K562 (cell line): ENCODE results near the gene CCDC88C. TPM values are rescaled to one million over a fixed set of nuclear protein-coding genes. Genes with fewer than 3 reads are reported as not detected.
A peak's percentile ranks its signal among the peaks of the same experiment; 100 is the strongest.

Experiments used
- ATAC-seq: fragments of 200-7000 bp; cut with Tn5 transposase; 3 replicates; pipeline ENCODE4 v1.9.1; 2020; ENCODE audit warnings: moderate library complexity
- BruUV-seq: library from RNA; stranded (reverse); fragments of 400-500 nt; replicated peaks from 2 replicates; lab custom pipeline; 2021; lab: Mats Ljungman, UMichigan
- CTCF ChIA-PET: fragments of 300-600 bp; formaldehyde crosslinking; extraction: SDS; loops from one replicate; lab custom pipeline; 2021; ENCODE audit warnings: low intra/inter-chr PET ratio; lab: Yijun Ruan, JAX
- POLR2A ChIA-PET: fragments of 300-600, 350-650 bp; sonication (Branson Sonifier 250); formaldehyde crosslinking; extraction: SDS; loops from one replicate; lab custom pipeline; 2021; ENCODE audit warnings: antibody characterized with exemption, inconsistent platforms; lab: Yijun Ruan, JAX
- DNase-seq, 4 experiments: peaks; one replicate each; pipeline versions ENCODE4 v3.0.0 to v3.0.0-alpha.2; 2011 to 2018; ENCODE audit warnings: low spot score in 3 of 4, mixed read lengths in 3 of 4; ENCODE audit errors: extremely low read depth in 1 of 4
- FAIRE-seq: peaks from 2 replicates; lab custom pipeline; 2011; peaks lifted over from hg19 to GRCh38; lab: Jason Lieb, UNC
- H2AFZ ChIP-seq: 2 replicates; pipeline ENCODE4 v1.6.0; 2011; ENCODE audit warnings: low read depth, low read length, control low read depth, inconsistent platforms
- H3K27ac ChIP-seq: fragments of 200-600 bp; 3 replicates; pipeline ENCODE4 v1.8.0; 2011; ENCODE audit warnings: low read depth, mild to moderate bottlenecking, control low read depth, inconsistent platforms, low read length, moderate library complexity, mixed read lengths; ENCODE audit errors: extremely low read depth
- H3K27me3 ChIP-seq, 2 experiments: fragments of 300-600 bp in 1 of 2; 2 replicates in 1 of 2; 3 replicates in 1 of 2; pipeline versions ENCODE4 v1.6.0 to v1.8.0; 2011; ENCODE audit warnings: inconsistent platforms in 2 of 2, low read length in 2 of 2, mild to moderate bottlenecking in 1 of 2, mixed read lengths in 1 of 2, moderate library complexity in 1 of 2; ENCODE audit not compliant: control insufficient read depth in 2 of 2, insufficient read depth in 2 of 2
- H3K36me3 ChIP-seq: fragments of 300-600 bp; 3 replicates; pipeline ENCODE4 v1.8.0; 2011; ENCODE audit warnings: mild to moderate bottlenecking, low read length, inconsistent platforms; ENCODE audit not compliant: control insufficient read depth, insufficient read depth
- H3K4me1 ChIP-seq, 2 experiments: fragments of 200-600 bp in 1 of 2; replicated peaks in 1 of 2; 2 replicates in 1 of 2; 3 replicates in 1 of 2; pipeline versions ENCODE4 v1.5.1 to v1.8.0; 2011; ENCODE audit warnings: inconsistent platforms in 2 of 2, low read length in 2 of 2, mild to moderate bottlenecking in 1 of 2, mixed read lengths in 1 of 2, moderate library complexity in 1 of 2; ENCODE audit not compliant: control insufficient read depth in 2 of 2, insufficient read depth in 2 of 2
- H3K4me2 ChIP-seq: 2 replicates; pipeline ENCODE4 v1.6.1; 2011; ENCODE audit warnings: low read length, control low read depth, inconsistent platforms, mixed read lengths; ENCODE audit not compliant: insufficient read depth
- H3K4me3 ChIP-seq: fragments of 200-600 bp; sonication (generic), shearing (Covaris generic); 2 replicates; pipeline ENCODE4 v1.5.1; 2016; ENCODE audit warnings: control low read depth, inconsistent platforms
- H3K79me2 ChIP-seq: fragments of 200-600 bp; 3 replicates; pipeline ENCODE4 v1.8.0; 2011; ENCODE audit warnings: low read length, inconsistent platforms; ENCODE audit not compliant: control insufficient read depth, insufficient read depth
- H3K9ac ChIP-seq, 2 experiments: 2 replicates each; pipeline versions ENCODE4 v1.6.0 to v1.6.1; 2011; ENCODE audit warnings: low read depth in 2 of 2, low read length in 2 of 2, control low read depth in 1 of 2, inconsistent platforms in 1 of 2, mild to moderate bottlenecking in 1 of 2, mixed read lengths in 1 of 2; ENCODE audit not compliant: insufficient read depth in 1 of 2
- H3K9me1 ChIP-seq: one replicate; pipeline ENCODE4 v1.6.0; 2011; ENCODE audit warnings: inconsistent platforms, mild to moderate bottlenecking, low read length, moderate library complexity; ENCODE audit not compliant: control insufficient read depth, insufficient read depth
- H3K9me3 ChIP-seq: replicated peaks from 2 replicates; pipeline ENCODE4 v1.5.1; 2011; ENCODE audit warnings: low read depth, low read length, inconsistent platforms; ENCODE audit not compliant: control insufficient read depth, insufficient read depth
- H4K20me1 ChIP-seq: replicated peaks from 2 replicates; pipeline ENCODE4 v1.6.1; 2011; ENCODE audit warnings: low read length, inconsistent platforms, mixed read lengths; ENCODE audit not compliant: control insufficient read depth, insufficient read depth
- CEBPB ChIP-seq: fragments of 450-650 bp; IDR thresholded peaks from 2 replicates; pipeline ENCODE4 v1.6.1; 2016; ENCODE audit warnings: missing genetic modification characterization, missing compliant biosample characterization
- CREM ChIP-seq: IDR thresholded peaks from 2 replicates; pipeline ENCODE4 v1.6.1; 2014; ENCODE audit warnings: antibody characterized with exemption, low read depth
- GABPA ChIP-seq: fragments of 200-800 bp; sonication (Bioruptor generic); conservative IDR thresholded peaks from 2 replicates; pipeline ENCODE4 v1.6.1; 2016; ENCODE audit warnings: low read depth, missing genetic modification characterization, missing compliant biosample characterization
- JUN ChIP-seq, 2 experiments: sonication (generic) in 1 of 2; formaldehyde crosslinking in 1 of 2; IDR thresholded peaks; 2 replicates each; pipeline versions ENCODE4 v1.6.1 to v1.8.0; 2012 to 2022; ENCODE audit warnings: borderline replicate concordance in 2 of 2, mild to moderate bottlenecking in 2 of 2, improper control_type of control experiment in 1 of 2, low read depth in 1 of 2, low read length in 1 of 2, missing genetic modification reagents in 1 of 2
- MCM3 ChIP-seq: fragments of 450-650 bp; IDR thresholded peaks from 2 replicates; pipeline ENCODE4 v1.6.1; 2016
- MCM7 ChIP-seq, 2 experiments: fragments of 450-650 bp; IDR thresholded peaks; 2 replicates each; pipeline ENCODE4 v1.6.1; 2016 to 2018
- NBN ChIP-seq: fragments of 450-650 bp; IDR thresholded peaks from 2 replicates; pipeline ENCODE4 v1.6.1; 2016; ENCODE audit warnings: low read depth, mild to moderate bottlenecking
- POLR2A ChIP-seq: fragments of 450-650 bp; conservative IDR thresholded peaks from 2 replicates; pipeline ENCODE4 v1.6.1; 2016
- PTRF ChIP-seq: fragments of 450-650 bp; IDR thresholded peaks from 2 replicates; pipeline ENCODE4 v1.6.1; 2016; ENCODE audit warnings: mild to moderate bottlenecking, missing genetic modification characterization, missing compliant biosample characterization
- RBM34 ChIP-seq: fragments of 200-400 bp; formaldehyde crosslinking; IDR thresholded peaks from 2 replicates; pipeline ENCODE4 v1.6.1; 2018; ENCODE audit warnings: low read length, borderline replicate concordance; ENCODE audit not compliant: insufficient read depth
- STAT5B ChIP-seq: fragments of 250-450 bp; sonication (Bioruptor Pico); IDR thresholded peaks from 2 replicates; pipeline ENCODE4 v1.8.0; 2021; ENCODE audit warnings: mild to moderate bottlenecking, inconsistent platforms
- XRCC4 ChIP-seq: IDR thresholded peaks from one replicate; pipeline ENCODE4 v1.6.1; 2011; ENCODE audit not compliant: insufficient read depth, insufficient read length; ENCODE audit errors: extremely low read depth
- ZNF699 ChIP-seq: fragments of 250-450 bp; sonication (Bioruptor Pico); IDR thresholded peaks from 2 replicates; pipeline ENCODE4 v1.8.0; 2021; ENCODE audit warnings: mild to moderate bottlenecking, moderate library complexity; ENCODE audit not compliant: insufficient replicate concordance
- WGBS: fragments of 100-300 bp; shearing (Covaris generic); methylation state at CpG from one replicate; pipeline ENCODE4 v1.1.6; 2016; ENCODE audit warnings: low coverage, mixed read lengths; ENCODE audit not compliant: insufficient coverage; ENCODE audit errors: missing lambda C conversion rate; 5-methylcytosine and 5-hydroxymethylcytosine counted together
- in situ Hi-C: fragments of 300-500 bp; cut with MboI; formaldehyde crosslinking; loops from 4 replicates; pipeline ENCODE4 v1.15.0; 2018; ENCODE audit warnings: inconsistent platforms, mixed read lengths
- intact Hi-C: fragments of 100-400 bp; cut with micrococcal nuclease; formaldehyde crosslinking; loops from 2 replicates; pipeline ENCODE4 v1.14.2; 2022
- polyA plus RNA-seq, 8 experiments: library from polyadenylated mRNA; depleted of rRNA in 4 of 8; stranded (reverse) in 5 of 8; unstranded in 3 of 8; fragments of >200 nt; fragmentation: Nextera tagmentation in 2 of 8; fragmentation: Illumina TruSeq in 1 of 8; extraction: Ambion mirVana in 2 of 8; extraction: Trizol in 1 of 8; gene quantifications; 2 replicates each; pipeline versions ENCODE4 v1.2.1 to v1.2.3, GENCODE V29; 2011 to 2014; ENCODE audit warnings: inconsistent platforms in 1 of 8, missing spikeins in 1 of 8
- total RNA-seq, 7 experiments: library from RNA; depleted of rRNA in 6 of 7; stranded (reverse); fragments of >200 nt in 6 of 7; fragmentation: Illumina TruSeq in 2 of 7; extraction: Trizol in 2 of 7; gene quantifications; 2 replicates each; pipeline versions ENCODE4 v1.2.1 to v1.2.3, GENCODE V29; 2011 to 2021; ENCODE audit warnings: low replicate concordance in 1 of 7
- TF ChIP-seq, protein P1 (sequence below): fragments of 250-450 bp; sonication (Bioruptor Pico); IDR thresholded peaks from 2 replicates; pipeline ENCODE4 v1.8.0; 2021; ENCODE audit warnings: mild to moderate bottlenecking, moderate library complexity
- TF ChIP-seq, protein P2 (sequence below): fragments of 250-450 bp; sonication (Bioruptor Pico); IDR thresholded peaks from 2 replicates; pipeline ENCODE4 v1.5.1; 2021; ENCODE audit warnings: mild to moderate bottlenecking
- TF ChIP-seq, protein P3 (sequence below): sonication (generic); formaldehyde crosslinking; IDR thresholded peaks from 2 replicates; pipeline ENCODE4 v1.8.1; 2023; ENCODE audit warnings: mild to moderate bottlenecking, missing genetic modification reagents

Gene CCDC88C
- total and polyA plus RNA-seq, 9 of the 15 experiments (the other 6 are each of a cell fraction or from before 2014, with no cell fraction given), result 0.62 to 22.5 (median 10.7) TPM

DNA sequence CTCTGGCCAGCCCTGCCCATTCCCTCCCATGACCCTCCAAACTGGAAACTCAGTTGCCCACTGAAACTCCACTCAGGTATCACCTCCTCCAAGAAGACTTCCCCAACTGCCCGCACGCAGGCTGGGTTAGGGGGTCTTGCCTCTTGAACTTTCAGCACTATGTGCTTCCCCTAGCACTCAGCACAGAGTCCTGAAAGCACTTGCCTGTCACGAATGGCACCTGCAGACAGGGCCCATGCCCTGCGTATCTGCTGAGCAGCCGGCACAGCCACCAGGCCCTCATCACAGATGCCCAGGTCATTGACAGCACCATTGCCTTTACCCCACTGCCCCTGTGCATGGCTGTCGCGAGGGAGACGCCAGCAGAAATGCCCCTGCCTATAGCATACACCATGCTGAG is 11.2 kb downstream of the CCDC88C start (continued):
- TF ChIP-seq, protein P1, sequence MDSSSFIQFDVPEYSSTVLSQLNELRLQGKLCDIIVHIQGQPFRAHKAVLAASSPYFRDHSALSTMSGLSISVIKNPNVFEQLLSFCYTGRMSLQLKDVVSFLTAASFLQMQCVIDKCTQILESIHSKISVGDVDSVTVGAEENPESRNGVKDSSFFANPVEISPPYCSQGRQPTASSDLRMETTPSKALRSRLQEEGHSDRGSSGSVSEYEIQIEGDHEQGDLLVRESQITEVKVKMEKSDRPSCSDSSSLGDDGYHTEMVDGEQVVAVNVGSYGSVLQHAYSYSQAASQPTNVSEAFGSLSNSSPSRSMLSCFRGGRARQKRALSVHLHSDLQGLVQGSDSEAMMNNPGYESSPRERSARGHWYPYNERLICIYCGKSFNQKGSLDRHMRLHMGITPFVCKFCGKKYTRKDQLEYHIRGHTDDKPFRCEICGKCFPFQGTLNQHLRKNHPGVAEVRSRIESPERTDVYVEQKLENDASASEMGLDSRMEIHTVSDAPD (CRISPR knock-in tag), result no peak

DNA sequence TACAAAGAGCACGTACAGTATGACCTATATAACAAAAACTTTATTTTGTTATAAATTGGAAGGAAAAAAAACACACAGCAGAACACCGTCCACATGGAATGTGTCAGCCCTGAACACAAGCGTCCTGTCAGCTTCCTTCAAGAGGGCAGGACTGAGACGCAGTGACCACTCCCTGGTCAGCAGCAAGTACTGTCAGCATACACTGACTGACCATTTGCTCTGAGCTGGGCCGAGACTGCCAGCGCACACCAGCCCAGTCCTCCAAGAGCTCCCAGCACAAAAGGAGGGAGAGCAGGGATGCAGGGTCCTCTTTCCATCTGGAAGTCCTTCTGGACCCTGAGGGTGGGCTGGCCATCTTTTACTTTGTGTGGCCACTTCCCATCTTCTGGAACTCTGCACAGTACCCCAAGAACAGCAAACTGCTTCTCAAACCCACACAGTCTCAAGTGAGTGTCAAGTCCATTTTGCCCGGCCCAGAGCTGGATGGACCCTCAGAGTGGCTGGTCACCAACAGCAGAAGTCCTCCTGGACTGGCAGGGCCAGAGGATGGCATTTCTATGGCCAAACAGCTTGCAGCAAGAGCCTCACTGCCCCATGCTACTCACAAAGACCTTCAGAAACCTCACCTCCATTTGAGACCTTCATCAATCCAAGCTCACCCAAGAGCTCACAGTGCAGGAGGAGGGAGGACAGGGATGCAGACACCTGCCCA is 11.7 kb downstream of the CCDC88C start:
- Histone ChIP-seq H3K9me1 (no peaks in the 10 kb centered on the region), H4K20me1 (no peaks in the 10 kb centered on the region), H3K4me3 (no peak overlapping the region), H3K27ac (no peak overlapping the region), H3K9me3 (no peaks in the 10 kb centered on the region), H3K36me3 (peaks cover 25% of the 10 kb centered on the region; the same call in 2 of the 3 replicates), H3K9ac (0 out of 4 replicates have a peak overlapping the region, but pooled peaks of 1 of the 2 experiments have one; percentile 45), H2AFZ (no peak overlapping the region), H3K79me2 (peaks cover 65% of the 10 kb centered on the region), H3K4me2 (no peak overlapping the region), H3K27me3 (no peaks in the 10 kb centered on the region), H3K4me1 (peaks cover 19 to 20% of the 10 kb centered on the region in 2 experiments; a peak in 4 of 5 replicates)
- CTCF ChIA-PET, result interaction anchor here (0.9 kb wide), 1 partner anchor 13 kb away, joined by 4 read pairs; no protein-coding TSS in a partner anchor
- in situ Hi-C loops (no loop called here), intact Hi-C loops (no loop called here)
- WGBS, result 81% methylated on average over 3 of the region's 7 CpGs
- BruUV-seq, result no TSS peak
- ATAC-seq (no peak), DNase-seq (no peak), FAIRE-seq (no peak)
- POLR2A ChIA-PET, result interaction anchor here (0.5 kb wide), 1 partner anchor 36 kb away, joined by 3 read pairs; no protein-coding TSS in a partner anchor
- no peak for TF ChIP-seq CEBPB (tag)
- TF ChIP-seq XRCC4, result no peak
- no peak for TF ChIP-seq STAT5B (CRISPR knock-in tag)
- no peak for TF ChIP-seq JUN (IDR thresholded peaks at IDR 0.05; ENCODE audit: borderline replicate concordance, low read depth, low read length)
- no peak for TF ChIP-seq JUN (CRISPR knock-in tag; IDR thresholded peaks at IDR 0.05; ENCODE audit: borderline replicate concordance)
- TF ChIP-seq, protein P2, sequence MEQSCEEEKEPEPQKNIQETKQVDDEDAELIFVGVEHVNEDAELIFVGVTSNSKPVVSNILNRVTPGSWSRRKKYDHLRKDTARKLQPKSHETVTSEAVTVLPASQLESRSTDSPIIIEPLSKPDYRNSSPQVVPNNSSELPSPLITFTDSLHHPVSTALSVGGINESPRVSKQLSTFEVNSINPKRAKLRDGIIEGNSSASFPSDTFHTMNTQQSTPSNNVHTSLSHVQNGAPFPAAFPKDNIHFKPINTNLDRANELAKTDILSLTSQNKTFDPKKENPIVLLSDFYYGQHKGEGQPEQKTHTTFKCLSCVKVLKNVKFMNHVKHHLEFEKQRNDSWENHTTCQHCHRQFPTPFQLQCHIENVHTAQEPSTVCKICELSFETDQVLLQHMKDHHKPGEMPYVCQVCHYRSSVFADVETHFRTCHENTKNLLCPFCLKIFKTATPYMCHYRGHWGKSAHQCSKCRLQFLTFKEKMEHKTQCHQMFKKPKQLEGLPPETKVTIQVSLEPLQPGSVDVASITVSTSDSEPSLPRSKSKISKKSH, result no peak
- no peak for TF ChIP-seq POLR2A
- TF ChIP-seq RBM34, result no peak
- no peak for TF ChIP-seq PTRF (tag)
- no peak for TF ChIP-seq MCM7 (IDR thresholded peaks at IDR 0.05)
- no peak for TF ChIP-seq NBN
- TF ChIP-seq MCM3, result no peak
- TF ChIP-seq CREM, result no peak
- TF ChIP-seq GABPA (tag), result no peak
- TF ChIP-seq, protein P3, sequence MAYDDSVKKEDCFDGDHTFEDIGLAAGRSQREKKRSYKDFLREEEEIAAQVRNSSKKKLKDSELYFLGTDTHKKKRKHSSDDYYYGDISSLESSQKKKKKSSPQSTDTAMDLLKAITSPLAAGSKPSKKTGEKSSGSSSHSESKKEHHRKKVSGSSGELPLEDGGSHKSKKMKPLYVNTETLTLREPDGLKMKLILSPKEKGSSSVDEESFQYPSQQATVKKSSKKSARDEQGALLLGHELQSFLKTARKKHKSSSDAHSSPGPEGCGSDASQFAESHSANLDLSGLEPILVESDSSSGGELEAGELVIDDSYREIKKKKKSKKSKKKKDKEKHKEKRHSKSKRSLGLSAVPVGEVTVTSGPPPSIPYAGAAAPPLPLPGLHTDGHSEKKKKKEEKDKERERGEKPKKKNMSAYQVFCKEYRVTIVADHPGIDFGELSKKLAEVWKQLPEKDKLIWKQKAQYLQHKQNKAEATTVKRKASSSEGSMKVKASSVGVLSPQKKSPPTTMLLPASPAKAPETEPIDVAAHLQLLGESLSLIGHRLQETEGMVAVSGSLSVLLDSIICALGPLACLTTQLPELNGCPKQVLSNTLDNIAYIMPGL (CRISPR knock-in tag), result no peak
- no peak for TF ChIP-seq ZNF699 (CRISPR knock-in tag)
